Kidney epithelial cell (primary cell): ENCODE data around the gene TMEM154. TPM values are rescaled to one million over a fixed set of nuclear protein-coding genes. Genes with fewer than 3 reads are reported as not detected.

Experiments used
- DNase-seq: peaks from one replicate; pipeline ENCODE4 v3.0.0-alpha.2; 2010; ENCODE audit warnings: low read depth
- H3K27me3 ChIP-seq: 2 replicates; pipeline ENCODE4 v1.6.0; 2011; ENCODE audit warnings: low read length; ENCODE audit not compliant: control insufficient read depth, insufficient read depth
- H3K36me3 ChIP-seq: 2 replicates; pipeline ENCODE4 v1.5.1; 2011; ENCODE audit warnings: low read length; ENCODE audit not compliant: control insufficient read depth, insufficient read depth
- H3K4me3 ChIP-seq: 2 replicates; pipeline ENCODE4 v1.5.1; 2011; ENCODE audit warnings: low read depth, mild to moderate bottlenecking, control low read depth, low read length
- CTCF ChIP-seq: IDR thresholded peaks from 2 replicates; pipeline ENCODE4 v1.5.1; 2011; ENCODE audit warnings: mild to moderate bottlenecking, moderate library complexity, low read length, control low read depth, inconsistent platforms; ENCODE audit not compliant: insufficient read depth, poor library complexity, severe bottlenecking
- total RNA-seq: library from RNA; depleted of rRNA; stranded (reverse); fragments of >200 nt; gene quantifications from 2 replicates; pipeline ENCODE4 v1.2.3, GENCODE V29; 2015

The TMEM154 gene
- total RNA-seq, 1 donor from 2014 or later = 20.8 TPM

GRCh38 chr4:152660526-152660925, 19.3 kb downstream of the TMEM154 start:
- no peaks in the 10 kb centered on the region for H3K36me3 ChIP-seq

GRCh38 chr4:152659806-152660205, 20.0 kb downstream of the TMEM154 start:
- DNase-seq = no peak
- no peaks in the 10 kb centered on the region for H3K36me3 ChIP-seq
- no peak overlapping the region for H3K4me3 ChIP-seq
- no peaks in the 10 kb centered on the region for H3K27me3 ChIP-seq
- TF ChIP-seq CTCF = no peak

More at GRCh38 chr4:152660526-152660925, 19.3 kb downstream of the TMEM154 start:
- no peaks in the 10 kb centered on the region for H3K27me3 ChIP-seq
- no peak for DNase-seq
- no peak for TF ChIP-seq CTCF
- H3K4me3 ChIP-seq = no peak overlapping the region

GRCh38 chr4:152657657-152658056, 22.1 kb downstream of the TMEM154 start:
- no peaks in the 10 kb centered on the region for H3K27me3 ChIP-seq
- DNase-seq = no peak
- no peaks in the 10 kb centered on the region for H3K36me3 ChIP-seq
- TF ChIP-seq CTCF = no peak
- no peak overlapping the region for H3K4me3 ChIP-seq

- DNase-seq = no peak
- H3K4me3 ChIP-seq = no peak overlapping the region
- H3K27me3 ChIP-seq = no peaks in the 10 kb centered on the region
- no peak for TF ChIP-seq CTCF
- no peaks in the 10 kb centered on the region for H3K36me3 ChIP-seq
Observed at GRCh38 chr4:152655272-152656129, 24.3 kb downstream of the TMEM154 start.

- no peak for TF ChIP-seq CTCF
- DNase-seq = no peak
- H3K36me3 ChIP-seq = no peaks in the 10 kb centered on the region
- H3K27me3 ChIP-seq = no peaks in the 10 kb centered on the region
- H3K4me3 ChIP-seq = no peak overlapping the region
Observed at GRCh38 chr4:152652102-152652501, 27.7 kb downstream of the TMEM154 start.
